Left lobe of liver (tissue), 2 donors: ENCODE results near the gene FOSL2. TPM values are rescaled to one million over a fixed set of nuclear protein-coding genes. Genes with fewer than 3 reads are reported as not detected.

Source experiments
- ATAC-seq: fragments of 200-7000 bp; cut with Tn5 transposase; one replicate; pipeline ENCODE4 v1.9.1; 2020; ENCODE audit warnings: mild to moderate bottlenecking, moderate library complexity
- DNase-seq: peaks from one replicate; pipeline ENCODE4 v3.0.0-alpha.2; 2020; ENCODE audit warnings: low spot score
- total RNA-seq: library from RNA; stranded (reverse); gene quantifications from one replicate; pipeline ENCODE4 v1.2.1, GENCODE V29; 2021
- donor health status: DM: no; HTN: no; CAD: no; lungs with moderate emphysema.
- donor health status: DM: no; HTN: yes; CAD: no.

The FOSL2 gene
- total RNA-seq = 9.3 TPM

DNA sequence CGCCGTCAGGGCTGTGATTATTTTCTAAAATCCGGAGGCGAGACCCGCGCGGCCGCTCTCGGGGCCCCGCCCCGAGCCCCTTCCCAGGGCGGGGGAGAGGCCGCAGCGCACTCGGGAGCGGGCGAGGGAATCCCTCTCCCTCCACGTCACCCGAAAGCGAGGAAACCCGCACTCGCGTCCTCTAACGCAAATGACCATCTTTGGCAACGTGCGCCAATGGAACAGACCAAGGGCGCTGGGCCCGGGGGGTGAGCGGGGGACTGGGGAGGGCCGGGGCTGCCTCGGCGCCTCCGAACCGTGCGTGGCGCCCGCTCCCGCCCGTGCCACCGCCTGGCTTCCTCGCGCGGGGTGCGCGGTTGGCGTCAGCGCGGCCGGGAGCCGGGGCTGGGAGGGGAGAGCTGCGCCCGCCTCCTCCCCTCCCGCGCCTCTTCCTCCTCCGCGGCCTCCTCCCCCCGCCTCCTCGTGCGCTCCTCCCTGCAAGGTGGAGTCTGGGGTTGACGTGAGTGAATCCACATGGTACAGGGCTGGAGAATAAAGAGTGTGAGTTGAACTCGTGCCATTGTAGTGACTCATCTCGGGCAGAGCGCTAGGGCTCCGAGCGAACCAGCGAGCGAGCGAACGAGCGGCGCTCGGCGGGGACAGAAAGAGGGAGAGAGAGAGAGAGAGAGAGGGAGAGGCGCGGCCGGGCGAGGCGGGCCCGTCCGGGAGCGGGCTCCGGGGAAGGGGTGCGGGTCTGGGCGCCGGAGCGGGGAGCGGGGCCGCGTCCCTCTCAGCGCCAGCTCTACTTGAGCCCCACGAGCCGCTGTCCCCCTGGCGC lies at the start of gene FOSL2:
Gene FOSL2 (plus strand): TSS at position 562 of the 817 bp plus-strand sequence. CDS start 863 bp downstream, outside the sequence.
- DNase-seq (peak; percentile 97), ATAC-seq (peak; percentile 74)

DNA sequence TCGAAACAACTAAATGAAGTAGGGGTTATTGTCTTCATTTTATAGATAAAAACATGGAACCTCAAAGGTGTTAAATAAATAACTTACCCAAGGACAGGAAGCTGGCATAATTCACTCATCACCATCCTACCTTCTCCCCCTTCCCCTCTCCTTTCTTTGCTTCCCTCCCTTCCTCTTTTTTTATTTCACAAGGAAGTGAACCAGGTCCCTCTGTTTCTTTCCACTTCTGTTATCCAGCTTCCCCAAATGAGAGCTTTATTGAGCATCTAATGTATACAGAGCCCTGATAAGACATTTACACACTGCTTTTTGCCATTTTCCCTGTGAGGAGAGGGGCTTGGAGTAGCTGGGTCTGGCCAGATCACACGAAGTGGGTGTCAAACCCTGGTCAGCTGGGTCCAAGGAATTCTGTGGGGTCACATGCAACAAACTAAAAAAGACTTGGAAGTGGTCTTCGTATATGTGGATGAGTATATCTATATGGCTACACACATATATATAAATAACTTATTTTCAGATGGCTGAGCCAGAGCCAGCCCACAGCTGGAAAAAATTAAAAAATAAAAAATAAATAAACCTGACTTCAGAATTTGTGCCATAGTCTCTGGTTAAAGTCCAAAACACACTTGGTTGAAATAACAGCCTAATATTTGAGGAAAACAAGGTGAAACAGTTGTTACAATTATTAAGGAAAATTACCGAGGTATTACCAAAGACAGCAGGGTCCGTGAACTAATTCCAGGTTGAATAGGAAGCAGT lies 49.3 kb upstream of the FOSL2 start:
- DNase-seq (no peak), ATAC-seq (no peak)

DNA sequence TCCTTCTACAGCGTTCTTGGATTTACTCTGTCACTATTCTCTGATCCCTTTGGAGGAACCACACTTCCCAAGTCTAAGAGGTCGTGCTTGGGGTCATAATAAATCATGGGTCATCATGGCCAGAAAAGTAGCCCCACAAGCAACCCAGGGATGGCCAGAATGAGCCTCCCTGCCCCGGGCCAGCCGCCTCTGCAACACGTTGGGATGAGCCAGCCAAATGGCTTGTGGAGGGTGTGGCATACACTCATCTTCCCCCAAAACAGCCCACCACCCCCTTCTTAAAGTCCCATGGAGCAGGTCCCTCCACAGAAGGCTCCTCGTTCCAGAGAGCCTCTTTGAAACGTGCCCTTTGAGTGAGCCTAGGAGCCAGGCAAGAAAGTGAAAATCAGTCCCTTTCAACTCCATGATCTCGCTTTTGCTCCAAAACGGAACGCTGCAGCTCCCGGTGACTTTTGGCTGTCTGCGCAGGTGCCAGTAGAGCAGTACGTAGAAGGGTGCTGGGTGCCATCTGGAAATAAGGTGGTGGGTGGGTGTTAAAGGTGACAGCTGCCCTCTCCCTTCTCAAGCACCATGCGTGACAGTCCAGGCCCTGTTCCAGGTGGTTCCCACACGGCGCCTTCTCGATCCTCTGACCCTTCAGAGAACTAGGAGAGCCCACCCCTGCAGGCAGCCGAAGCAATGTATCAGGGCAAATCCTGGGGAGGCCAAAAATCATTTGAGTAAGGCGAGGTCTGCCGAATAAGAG lies 48.5 kb upstream of the FOSL2 start:
- DNase-seq = no peak
- peak; percentile 6 for ATAC-seq

DNA sequence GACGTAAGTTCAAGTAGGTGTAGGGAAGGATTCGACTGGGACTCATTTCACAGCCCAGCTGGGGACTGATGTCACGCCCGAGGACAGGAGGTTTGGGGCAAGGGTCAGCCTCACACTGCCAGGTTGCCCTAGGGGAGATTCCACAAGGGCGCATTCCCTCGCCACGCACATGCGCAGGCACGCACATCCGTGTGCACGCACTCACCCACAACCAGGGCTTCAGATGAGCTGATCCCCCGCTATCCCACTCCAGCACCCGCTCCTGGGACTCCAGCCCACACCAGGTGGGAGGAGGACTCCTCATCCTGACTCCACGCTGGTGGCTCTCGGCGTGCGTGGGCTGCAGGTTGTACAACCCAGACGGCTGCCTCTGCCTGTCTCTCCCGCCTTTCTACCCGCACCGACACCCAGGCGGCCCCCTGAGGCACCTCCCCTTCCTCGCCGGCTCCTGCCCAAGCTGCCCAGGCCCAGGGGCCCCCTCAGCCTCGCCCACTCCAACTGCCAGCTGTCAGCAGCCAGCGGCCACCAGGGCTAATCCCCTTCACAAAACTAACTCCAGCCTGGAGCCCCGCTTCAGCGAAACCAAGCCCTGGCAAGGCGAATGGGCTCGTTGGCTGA lies 47.8 kb upstream of the FOSL2 start:
- DNase-seq = peak; percentile 83
- peak; percentile 68 for ATAC-seq

DNA sequence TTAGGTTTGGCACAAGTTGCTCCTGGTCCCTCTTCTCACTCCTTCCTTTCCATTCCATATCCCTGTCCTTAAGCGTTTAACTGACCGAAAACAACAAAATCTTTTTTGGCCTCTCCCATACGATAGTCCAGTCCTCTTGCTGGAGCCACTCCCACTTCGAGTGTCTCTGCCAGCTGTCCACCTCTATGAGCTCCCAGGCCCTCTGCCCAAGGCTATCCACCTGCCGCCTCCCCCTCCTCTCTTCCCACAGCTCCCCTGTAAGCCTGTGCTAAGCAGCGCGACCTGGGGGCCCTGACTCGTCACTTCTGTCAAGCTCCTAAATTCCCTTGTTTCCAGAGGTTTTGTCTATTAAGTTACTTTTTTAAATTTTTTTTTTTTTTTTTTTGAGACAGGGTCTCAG lies 47.0 kb upstream of the FOSL2 start:
- no peak for DNase-seq
- ATAC-seq = peak; percentile 52

DNA sequence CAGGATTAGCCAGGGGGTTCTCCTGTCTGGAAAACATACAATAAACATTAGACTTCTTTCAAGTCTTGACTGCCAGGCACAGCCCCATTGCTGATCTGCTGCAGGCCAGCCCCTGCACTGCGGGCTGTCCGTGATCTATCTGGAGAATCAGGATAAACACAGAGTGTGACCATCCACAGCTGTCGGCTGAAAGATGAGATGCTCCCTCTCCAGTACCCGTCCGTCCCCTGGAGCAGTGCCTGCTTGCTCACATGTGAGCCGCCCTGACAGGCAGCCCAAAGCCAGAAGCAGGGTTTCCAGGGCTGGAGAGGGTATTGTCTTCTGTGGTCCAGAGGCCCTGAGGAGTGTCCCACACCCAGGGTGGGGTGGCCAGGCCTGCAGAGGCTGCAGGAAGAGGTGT lies 46.1 kb upstream of the FOSL2 start:
- no peak for ATAC-seq
- DNase-seq = no peak

DNA sequence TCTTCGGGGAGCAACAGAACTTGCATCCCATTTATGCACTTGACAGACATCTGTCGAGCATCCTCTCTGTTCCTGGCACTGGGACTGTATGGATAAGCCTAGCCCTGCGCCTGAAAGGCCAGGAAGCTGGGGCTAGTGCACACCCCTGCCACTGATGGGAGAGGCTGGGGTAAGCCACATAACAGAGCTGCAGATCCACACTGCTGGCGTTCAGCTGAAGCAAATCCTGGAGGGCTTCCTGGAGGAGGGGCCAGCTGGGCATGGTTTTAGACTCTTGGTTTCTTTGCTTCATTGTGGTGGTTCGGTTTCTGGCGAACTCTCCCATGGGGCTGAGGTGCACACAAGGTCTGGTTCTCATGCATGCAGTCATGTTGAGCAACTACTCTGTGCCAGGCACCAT lies 45.5 kb upstream of the FOSL2 start:
- no peak for DNase-seq

DNA sequence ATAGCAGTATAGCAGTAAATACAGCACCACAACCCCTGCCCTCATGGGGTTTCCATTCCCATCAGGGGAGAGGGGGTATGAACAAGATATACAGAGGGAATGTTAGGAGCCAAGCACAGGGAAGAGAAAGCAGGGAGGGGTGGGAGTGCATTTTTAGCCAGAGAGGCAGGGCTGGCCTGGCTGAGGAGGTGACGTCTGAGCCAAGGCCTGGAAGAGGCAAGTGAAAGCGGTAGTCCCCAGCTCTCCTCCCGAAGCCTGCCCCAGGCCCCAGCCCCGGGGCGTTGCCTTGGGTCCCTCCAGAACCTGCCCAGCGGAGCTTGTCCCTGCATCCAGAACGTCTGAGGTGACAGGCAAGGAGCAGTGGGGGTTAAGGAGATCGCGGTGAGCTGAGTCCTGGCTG lies 45.1 kb upstream of the FOSL2 start:
- DNase-seq (no peak), ATAC-seq (no peak)

More for the DNA sequence above, 45.5 kb upstream of the FOSL2 start:
- ATAC-seq = no peak

DNA sequence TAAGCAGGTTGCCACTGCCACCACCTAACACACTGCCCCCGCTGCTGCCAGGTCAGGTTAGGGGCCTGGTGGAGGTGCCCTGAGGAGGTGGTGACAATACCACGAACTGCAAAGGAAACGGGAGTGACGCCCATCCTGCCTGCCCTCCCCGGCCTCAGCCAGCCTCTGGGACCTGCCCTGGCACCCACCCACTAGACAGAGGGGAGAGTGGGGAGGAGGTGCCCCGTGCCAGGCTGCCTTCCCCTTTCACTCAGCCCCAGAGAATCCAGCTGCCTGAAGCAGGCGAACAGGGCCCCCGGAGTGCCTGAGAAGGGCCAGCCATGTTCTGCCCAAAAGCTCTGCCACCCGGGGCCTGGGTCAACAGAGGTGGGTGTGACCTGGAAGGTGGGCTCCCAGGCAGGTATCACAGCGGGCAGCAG lies 44.5 kb upstream of the FOSL2 start:
- no peak for DNase-seq
- no peak for ATAC-seq

DNA sequence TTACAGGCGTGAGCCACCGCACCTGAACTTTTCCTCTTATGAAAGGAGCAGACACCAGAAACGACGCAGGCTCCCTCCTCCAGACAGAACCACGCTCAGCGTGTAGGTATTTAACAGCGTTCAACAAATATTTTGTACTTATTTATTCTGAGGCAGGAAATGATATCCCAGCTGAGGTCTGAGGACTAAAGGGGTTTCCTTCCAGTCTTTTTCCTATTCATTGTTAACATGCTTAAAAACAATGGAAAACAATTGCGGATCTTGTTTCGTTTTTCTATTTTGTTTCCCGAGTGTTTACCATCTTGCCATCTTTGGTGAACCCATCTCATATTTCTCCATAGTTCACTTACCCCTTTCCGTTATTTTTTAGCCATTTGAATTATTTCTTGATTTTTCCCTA lies 43.7 kb upstream of the FOSL2 start:
- DNase-seq = no peak

DNA sequence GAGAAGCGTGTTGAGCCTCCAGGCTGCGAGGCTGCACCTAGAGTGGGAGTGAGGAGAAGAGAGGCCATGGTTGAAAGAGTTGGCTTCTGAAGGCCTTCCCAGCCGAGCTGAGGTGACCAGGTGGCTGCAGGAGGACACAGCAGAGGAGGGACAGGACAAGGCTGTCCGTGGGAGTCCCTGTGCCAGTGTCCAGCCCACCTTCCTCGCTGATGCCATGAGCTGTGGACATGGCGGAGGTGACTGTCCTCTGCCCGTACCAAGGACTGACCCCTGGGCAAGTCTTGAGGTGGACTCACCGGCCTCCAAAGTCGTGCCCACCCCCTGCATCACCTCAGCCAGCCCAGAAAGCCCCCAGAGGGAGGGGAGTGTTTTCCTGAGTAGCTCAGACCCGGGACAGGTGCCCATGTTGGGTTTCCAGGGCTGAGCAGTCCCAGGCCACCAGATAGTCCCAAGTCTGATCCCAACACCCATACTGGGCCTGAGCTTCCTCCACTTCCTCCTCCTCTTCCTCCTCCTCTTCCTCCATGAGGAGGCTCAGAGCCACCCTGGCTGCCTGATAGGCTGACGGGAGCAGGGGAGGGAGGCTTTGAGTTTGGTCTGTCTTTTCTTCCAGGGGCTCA lies 43.0 kb upstream of the FOSL2 start:
- DNase-seq = no peak
- no peak for ATAC-seq

More for the DNA sequence above, 43.7 kb upstream of the FOSL2 start:
- no peak for ATAC-seq

DNA sequence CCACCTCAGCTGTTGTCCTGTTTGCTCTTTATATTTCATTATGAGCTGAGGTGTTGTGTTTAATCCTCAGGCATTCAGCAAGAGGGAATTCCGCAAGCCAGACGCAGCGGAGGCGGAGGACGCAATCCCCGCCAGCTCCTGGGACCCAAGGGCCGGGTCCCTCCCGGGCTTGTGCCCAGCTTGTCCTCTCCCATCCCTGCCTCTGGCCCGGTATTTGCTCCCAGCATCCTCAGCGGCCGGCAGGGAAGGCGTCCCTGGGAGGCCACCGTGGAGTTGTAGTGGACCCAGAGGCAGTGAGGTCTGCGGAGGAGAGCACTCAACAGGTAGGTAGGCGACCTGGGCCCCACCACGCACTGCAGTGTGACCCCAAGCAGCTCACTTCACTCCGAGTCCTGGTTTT lies 42.5 kb upstream of the FOSL2 start:
- ATAC-seq (no peak), DNase-seq (no peak)

DNA sequence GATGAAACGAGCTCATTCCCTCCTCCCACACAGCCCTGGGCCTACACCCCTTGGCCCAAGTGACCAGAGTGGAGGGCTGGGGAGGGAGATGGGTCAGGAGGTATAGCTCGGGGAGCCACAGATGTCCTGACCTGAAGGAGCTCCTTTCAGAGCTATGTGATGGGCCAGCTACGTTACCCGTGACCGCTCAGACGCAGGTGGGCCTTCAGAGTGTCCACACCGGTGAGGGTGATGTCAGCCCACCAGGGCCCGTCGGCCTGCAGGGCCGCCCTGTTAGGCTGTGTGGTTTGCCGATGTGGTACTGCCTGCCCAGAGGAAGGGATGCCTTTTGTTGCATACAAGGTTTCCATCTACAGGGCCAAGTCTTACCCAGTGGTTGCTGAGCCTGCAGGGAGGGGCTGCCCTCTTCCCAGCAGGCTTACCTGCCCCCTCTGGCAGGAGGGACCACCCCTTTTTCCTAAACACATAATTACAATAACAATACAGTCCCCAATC lies 41.8 kb upstream of the FOSL2 start:
- DNase-seq = no peak
- no peak for ATAC-seq

DNA sequence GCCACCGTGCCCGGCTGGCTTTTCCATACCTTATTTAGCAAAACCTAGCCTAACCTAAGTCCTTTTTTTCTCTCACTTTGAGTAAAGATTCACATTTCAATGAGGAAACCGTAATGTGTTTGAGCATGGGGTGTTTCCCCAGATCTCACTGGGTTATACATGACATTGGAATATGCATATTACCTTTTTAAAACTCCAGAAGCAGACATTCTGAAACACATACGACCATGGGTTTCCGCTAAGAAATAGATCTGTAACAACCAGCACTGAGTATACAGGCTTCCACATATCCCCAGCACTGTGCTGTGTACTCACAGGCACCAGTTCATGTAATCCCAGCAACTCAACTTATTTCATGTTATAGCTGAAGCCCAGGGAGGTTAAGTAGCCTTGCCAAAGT lies 41.0 kb upstream of the FOSL2 start:
- DNase-seq (no peak), ATAC-seq (no peak)

DNA sequence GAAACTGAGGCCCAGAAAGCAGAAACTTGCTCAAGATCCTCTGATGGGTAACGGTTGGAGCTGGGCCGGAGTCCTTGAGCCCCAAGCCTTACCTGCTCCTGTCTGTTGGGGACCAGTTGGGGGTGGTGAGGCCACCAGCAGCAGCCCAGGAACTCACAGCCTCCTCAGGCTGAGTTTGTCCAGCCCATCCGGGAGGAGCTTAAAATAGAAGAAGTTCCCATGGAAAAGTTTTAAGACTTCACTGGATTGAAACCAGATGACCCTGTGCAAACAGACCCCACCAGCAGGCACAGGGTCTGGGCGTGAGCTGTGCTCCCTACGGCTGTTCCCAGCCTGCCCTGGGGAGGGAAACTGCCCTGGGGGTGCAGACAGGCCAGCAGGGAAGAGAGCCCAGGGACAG lies 40.6 kb upstream of the FOSL2 start:
- DNase-seq (no peak), ATAC-seq (no peak)

DNA sequence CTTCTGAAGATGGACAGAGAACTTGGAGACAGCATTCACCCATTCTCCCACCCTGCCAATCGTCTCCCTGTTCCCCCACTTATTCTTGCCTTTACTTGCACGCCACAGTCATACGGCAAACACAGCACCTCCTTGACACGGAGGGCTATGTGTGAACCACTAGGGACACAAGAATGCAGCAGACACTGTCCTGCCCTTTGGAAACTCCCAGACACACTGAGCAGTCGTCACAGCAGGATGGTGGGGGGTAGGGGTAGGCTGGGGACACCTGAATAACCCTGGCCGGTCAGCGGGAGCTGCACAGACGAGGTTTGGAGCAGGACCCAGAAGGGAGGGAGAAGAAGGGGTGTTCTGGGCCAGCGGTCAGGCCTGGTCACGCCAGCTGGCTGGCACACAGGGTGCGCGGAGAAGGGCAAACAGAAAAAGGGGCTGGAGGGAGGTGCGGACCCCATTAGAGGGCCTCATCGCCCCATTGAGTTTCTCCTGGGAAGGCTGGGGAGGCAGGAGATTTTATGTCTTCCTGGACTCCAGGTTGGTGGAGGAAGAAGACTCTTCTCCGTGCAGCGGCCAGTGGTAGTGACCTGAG lies 40.0 kb upstream of the FOSL2 start:
- DNase-seq (no peak), ATAC-seq (no peak)

DNA sequence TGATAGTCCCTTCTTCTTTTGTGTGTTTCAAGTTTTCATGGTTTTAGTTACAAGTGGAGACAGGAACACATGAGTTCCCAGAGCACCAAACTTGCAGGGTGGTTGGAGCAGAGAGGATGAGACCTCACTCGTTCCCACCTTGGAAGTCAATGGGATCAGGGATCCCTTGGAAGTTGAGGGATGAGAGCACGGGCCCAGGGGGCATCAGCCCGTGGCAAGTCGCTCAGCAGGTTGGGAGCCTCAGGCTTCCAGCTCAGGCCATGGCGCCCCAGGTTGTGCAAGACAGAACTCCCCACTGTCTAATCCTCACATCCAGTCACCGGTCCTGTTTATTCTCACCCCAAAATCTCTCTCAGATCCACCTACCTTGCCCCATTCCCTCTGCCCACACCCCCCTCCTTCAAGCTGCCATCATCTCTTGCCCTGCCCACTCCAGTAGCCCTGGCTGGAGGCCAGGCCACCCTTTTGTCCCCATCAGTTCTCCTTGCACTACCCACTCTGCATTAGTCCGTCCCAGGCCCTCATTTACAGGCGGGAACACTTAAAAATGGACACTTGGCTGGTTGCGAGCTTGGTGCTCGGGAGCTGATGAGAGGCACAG lies 37.6 kb upstream of the FOSL2 start:
- ATAC-seq = no peak
- no peak for DNase-seq

DNA sequence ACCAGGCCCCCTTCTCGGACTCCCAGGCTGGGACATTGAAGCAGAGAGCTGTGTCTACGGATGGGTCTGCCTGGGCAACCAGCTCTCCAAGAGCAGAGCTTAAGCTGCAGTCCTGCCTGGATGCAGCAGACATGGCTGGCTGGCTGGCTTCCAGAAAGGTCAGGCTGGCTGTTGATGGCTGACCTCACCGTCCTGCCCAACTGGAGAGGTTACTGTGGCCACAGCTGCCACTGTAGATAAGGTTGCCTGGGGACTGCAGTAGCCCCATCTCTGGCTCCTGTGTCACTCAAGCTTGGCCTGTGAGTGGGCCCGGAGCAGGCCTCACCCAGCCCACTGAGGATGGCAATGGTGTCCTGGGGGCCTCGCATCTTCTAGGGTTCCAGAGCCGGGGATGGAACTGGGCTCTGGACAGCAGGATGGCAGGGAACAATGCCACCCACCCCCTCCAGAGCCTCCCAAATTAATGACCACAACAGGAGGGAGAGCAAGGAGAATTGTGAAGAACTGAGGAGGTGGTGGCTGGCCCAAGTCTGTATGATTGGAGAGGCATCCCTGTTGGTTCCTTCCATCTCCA lies 37.0 kb upstream of the FOSL2 start:
- peak; percentile 89 for ATAC-seq
- peak; percentile 93 for DNase-seq
